ENCODE results near the gene DNAJB14. TPM values are rescaled to one million over a fixed set of nuclear protein-coding genes. Genes with fewer than 3 reads are reported as not detected.
A peak's percentile ranks its signal among the peaks of the same experiment; 100 is the strongest.

Gene DNAJB14
- total RNA-seq = 57.6 to 59.9 TPM (median 57.9 TPM) in 3 replicates
- long read RNA-seq, full-length matches to known transcripts = 16 of 20 reads
- long read RNA-seq, partial matches to known transcripts = 0 of 20 reads
- long read RNA-seq, other reads (novel, unspliced or antisense) = 4 of 20 reads

DNA sequence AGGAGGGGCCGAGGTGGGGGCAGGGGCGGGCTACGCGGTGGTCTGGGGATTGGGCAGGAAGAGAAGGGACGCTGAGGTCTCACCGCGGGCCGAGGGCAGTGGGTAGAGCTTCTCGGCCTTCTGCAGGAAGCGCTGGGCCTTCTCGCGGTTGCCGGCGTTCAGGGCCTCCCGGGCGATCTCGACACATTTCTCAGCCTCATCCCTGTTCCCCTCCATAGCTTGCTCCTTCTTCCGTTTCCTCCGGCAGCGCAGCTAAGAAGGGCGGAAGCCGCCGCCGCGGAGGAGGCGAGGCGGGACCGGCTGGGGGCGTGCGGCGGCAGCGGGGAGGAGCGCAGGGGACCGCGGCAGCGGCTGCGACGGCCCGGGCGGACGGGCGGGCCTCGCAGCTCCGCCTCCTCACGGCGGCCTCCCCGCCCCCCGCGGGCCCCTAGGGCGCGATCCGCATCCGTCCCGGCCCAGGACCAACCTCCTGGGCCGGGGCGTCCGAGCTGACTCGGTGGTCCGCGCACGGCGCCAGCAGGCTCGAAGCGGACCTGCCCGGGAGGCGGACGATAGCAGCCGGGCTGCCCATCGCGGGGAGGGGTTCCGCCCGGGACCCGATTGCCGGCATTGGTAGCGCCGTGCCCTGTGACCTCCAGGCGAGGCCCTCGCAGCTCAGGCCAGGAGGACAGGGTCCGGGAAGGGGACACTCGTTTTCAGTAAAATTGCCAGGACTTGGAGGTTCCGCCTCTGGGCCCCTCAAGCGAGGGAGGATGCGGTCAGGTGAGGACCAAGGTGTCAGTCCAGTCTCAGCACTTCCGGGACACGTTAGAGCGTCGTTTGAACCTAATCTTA lies at the start of gene DNAJB14:
DNAJB14 (minus strand) TSS at position 263 of the 834 bp plus-strand sequence; CDS start at position 216, 47 bp downstream.
- no peak for DNase-seq (ENCODE audit: low spot score)
- Mint-ChIP-seq H3K36me3 (ENCODE audit: low read depth) (peaks cover 2% of the 10 kb centered on the region), H3K27me3 (ENCODE audit: low read depth) (no peaks in the 10 kb centered on the region), H3K27ac (ENCODE audit: unreplicated experiment) (peak within 1 kb of the TSS; percentile 97), H3K4me1 (ENCODE audit: low read depth) (peaks cover 47% of the 10 kb centered on the region), H3K4me3 (ENCODE audit: unreplicated experiment) (peak within 1 kb of the TSS; percentile 93), H3K9me3 (ENCODE audit: low read depth) (no peaks in the 10 kb centered on the region)
- TF ChIP-seq, protein P1, sequence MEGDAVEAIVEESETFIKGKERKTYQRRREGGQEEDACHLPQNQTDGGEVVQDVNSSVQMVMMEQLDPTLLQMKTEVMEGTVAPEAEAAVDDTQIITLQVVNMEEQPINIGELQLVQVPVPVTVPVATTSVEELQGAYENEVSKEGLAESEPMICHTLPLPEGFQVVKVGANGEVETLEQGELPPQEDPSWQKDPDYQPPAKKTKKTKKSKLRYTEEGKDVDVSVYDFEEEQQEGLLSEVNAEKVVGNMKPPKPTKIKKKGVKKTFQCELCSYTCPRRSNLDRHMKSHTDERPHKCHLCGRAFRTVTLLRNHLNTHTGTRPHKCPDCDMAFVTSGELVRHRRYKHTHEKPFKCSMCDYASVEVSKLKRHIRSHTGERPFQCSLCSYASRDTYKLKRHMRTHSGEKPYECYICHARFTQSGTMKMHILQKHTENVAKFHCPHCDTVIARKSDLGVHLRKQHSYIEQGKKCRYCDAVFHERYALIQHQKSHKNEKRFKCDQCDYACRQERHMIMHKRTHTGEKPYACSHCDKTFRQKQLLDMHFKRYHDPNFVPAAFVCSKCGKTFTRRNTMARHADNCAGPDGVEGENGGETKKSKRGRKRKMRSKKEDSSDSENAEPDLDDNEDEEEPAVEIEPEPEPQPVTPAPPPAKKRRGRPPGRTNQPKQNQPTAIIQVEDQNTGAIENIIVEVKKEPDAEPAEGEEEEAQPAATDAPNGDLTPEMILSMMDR (IDR thresholded peaks at IDR 0.05) = no peak

DNA sequence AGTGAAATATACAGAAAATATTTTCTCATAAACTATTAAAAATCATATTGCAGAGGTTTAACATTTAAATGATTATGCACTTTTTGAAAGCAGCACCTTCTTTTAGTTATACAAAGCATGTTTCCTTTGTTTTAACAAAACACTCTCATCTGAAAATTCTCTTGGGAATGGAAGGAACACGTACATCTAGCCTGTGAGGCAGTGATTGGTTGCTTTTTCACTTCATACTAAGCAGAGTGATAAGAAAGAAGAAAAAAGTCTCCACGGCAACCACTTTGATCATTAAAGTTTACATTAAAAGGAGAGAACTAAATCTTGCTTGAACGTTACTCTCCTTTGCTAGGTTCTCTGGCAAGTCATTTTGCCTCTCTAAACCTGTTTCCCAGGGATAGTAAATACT lies 45.3 kb upstream of the DNAJB14 start:
- Mint-ChIP-seq H3K27me3 (ENCODE audit: low read depth) (no peaks in the 10 kb centered on the region), H3K9me3 (ENCODE audit: low read depth) (no peaks in the 10 kb centered on the region), H3K4me1 (ENCODE audit: low read depth) (peaks cover 8% of the 10 kb centered on the region), H3K27ac (ENCODE audit: unreplicated experiment) (no peak overlapping the region), H3K36me3 (ENCODE audit: low read depth) (no peaks in the 10 kb centered on the region), H3K4me3 (ENCODE audit: unreplicated experiment) (no peak overlapping the region)
- TF ChIP-seq, protein P1 (IDR thresholded peaks at IDR 0.05) = no peak
- DNase-seq (ENCODE audit: low spot score) = no peak

DNA sequence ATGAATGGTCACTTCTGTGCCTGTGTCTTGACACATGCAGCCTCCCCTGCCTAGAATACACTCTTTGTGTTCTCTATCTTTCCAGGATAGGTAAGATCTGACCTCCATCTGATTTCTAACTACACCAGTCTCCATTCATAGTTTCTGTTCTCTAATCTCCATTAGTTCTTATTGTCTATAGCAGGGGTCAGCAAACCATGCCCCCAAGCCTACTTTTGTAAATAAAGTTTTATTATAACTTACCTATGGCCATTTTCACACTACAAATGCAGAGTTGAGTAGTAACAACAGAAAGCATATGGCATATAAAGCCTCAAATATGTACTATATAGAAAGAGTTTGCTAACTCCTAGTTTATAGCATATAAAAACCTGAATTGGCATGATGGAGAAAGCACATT lies 41.3 kb upstream of the DNAJB14 start:
- TF ChIP-seq, protein P1 (IDR thresholded peaks at IDR 0.05) = no peak
- H3K4me3 Mint-ChIP-seq (ENCODE audit: unreplicated experiment) = no peak overlapping the region

DNA sequence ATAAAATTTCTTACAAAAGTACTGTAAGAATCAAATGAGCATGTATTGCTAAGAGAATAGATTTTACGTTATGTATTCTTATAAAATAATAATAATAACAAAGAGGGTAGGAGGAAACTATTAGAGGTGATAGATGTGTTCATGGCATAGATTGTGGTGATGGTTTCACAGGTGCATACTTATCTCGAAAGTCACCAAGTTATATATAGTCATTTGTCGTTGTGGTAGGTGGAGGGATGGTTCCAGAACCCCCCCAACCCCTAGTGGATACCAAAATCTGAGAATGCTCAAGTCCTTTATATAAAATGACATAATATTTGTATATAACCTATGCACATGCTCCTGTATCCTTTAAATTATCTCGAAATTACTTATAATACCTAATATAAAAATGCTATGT lies 40.4 kb upstream of the DNAJB14 start:
- H3K4me3 Mint-ChIP-seq (ENCODE audit: unreplicated experiment) = no peak overlapping the region
- TF ChIP-seq, protein P1 (IDR thresholded peaks at IDR 0.05) = no peak

More for the DNA sequence above, 41.3 kb upstream of the DNAJB14 start:
- DNase-seq (ENCODE audit: low spot score) = no peak
- Mint-ChIP-seq H3K9me3 (ENCODE audit: low read depth) (no peaks in the 10 kb centered on the region), H3K4me1 (ENCODE audit: low read depth) (peaks cover 8% of the 10 kb centered on the region), H3K36me3 (ENCODE audit: low read depth) (no peaks in the 10 kb centered on the region), H3K27ac (ENCODE audit: unreplicated experiment) (no peak overlapping the region), H3K27me3 (ENCODE audit: low read depth) (no peaks in the 10 kb centered on the region)

DNA sequence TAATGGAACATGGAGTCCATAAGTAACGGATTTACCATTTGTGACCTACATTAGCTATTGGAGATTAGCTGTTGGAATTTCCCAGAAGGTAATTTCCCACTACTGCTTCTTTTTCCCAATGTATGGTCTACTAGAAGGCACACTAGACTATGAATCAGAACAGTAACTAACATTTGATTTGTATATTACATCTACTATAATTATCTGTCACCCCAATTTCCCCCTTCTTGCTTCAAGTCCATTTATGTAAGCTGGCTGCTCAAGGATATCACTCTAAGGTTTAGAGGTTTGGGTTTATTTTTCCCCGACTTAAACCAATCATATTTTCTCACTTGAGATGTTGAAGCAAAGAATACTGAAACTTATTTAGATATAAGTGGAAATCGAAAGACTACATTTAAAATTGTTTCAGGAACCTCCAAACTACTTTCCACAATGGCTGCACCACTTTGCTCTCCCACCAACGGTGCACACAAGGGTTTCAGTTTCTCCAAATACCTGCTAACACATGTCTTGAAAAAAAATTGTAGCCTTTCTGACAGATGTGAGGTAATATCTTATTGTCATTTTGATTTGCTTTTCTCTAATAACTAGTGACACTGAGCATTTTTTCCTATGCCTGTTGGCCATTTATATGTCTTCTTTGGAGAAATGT lies 37.0 kb upstream of the DNAJB14 start:
- H3K27me3 Mint-ChIP-seq (ENCODE audit: low read depth) = no peaks in the 10 kb centered on the region
- peaks cover 6% of the 10 kb centered on the region for H3K9me3 Mint-ChIP-seq (ENCODE audit: low read depth)
- no peak overlapping the region for H3K4me3 Mint-ChIP-seq (ENCODE audit: unreplicated experiment)
- H3K4me1 Mint-ChIP-seq (ENCODE audit: low read depth) = peaks cover 11% of the 10 kb centered on the region
- H3K27ac Mint-ChIP-seq (ENCODE audit: unreplicated experiment) = no peak overlapping the region
- no peak for DNase-seq (ENCODE audit: low spot score)
- TF ChIP-seq, protein P1 (IDR thresholded peaks at IDR 0.05) = no peak
- no peaks in the 10 kb centered on the region for H3K36me3 Mint-ChIP-seq (ENCODE audit: low read depth)

More for the DNA sequence above, 40.4 kb upstream of the DNAJB14 start:
- Mint-ChIP-seq H3K4me1 (ENCODE audit: low read depth) (peaks cover under 1% of the 10 kb centered on the region), H3K9me3 (ENCODE audit: low read depth) (no peaks in the 10 kb centered on the region), H3K27me3 (ENCODE audit: low read depth) (no peaks in the 10 kb centered on the region), H3K36me3 (ENCODE audit: low read depth) (no peaks in the 10 kb centered on the region), H3K27ac (ENCODE audit: unreplicated experiment) (no peak overlapping the region)
- DNase-seq (ENCODE audit: low spot score) = no peak
